Right lobe of liver (tissue), 6 donors: ENCODE results near the gene FARS2. TPM values are rescaled to one million over a fixed set of nuclear protein-coding genes. Genes with fewer than 3 reads are reported as not detected.

Experiments used
- ATAC-seq, 4 donors: fragments of 200-7000 bp; cut with Tn5 transposase; one replicate each; pipeline ENCODE4 v1.9.1; 2020; ENCODE audit warnings: mild to moderate bottlenecking in 4 of 4, moderate library complexity in 4 of 4
- DNase-seq, 3 donors: peaks; one replicate each; pipeline ENCODE4 v3.0.0-alpha.2; 2020
- H3K27ac ChIP-seq, 3 donors: fragments of 200-600 bp; one replicate each; pipeline ENCODE4 v1.8.0; 2022
- H3K27me3 ChIP-seq, 2 donors: fragments of 200-600 bp; one replicate each; pipeline ENCODE4 v1.8.0; 2022
- H3K36me3 ChIP-seq, 4 donors: fragments of 200-600 bp; sonication (generic) in 1 of 4; one replicate each; pipeline versions ENCODE4 v1.5.1 to v1.8.0; 2017 to 2022; ENCODE audit warnings: control low read depth in 1 of 4
- H3K4me1 ChIP-seq, 4 donors: fragments of 200-600 bp; sonication (generic) in 1 of 4; one replicate each; pipeline versions ENCODE4 v1.5.1 to v1.8.0; 2017 to 2022; ENCODE audit warnings: control low read depth in 1 of 4
- H3K4me3 ChIP-seq, 3 donors: fragments of 200-600 bp; one replicate each; pipeline ENCODE4 v1.8.0; 2022
- H3K9me3 ChIP-seq, 4 donors: fragments of 200-600 bp; sonication (generic) in 1 of 4; one replicate each; pipeline versions ENCODE4 v1.5.1 to v1.8.0; 2017 to 2022; ENCODE audit warnings: control low read depth in 1 of 4
- POLR2A ChIP-seq: fragments of 450-650 bp; IDR thresholded peaks from one replicate; pipeline ENCODE4 v1.6.1; 2017; ENCODE audit warnings: antibody characterized with exemption, mild to moderate bottlenecking
- WGBS: methylation state at CpG from one replicate; pipeline ENCODE4 v1.1.6; 2018; ENCODE audit warnings: low coverage, low lambda C conversion rate; ENCODE audit not compliant: insufficient coverage; ENCODE audit errors: missing lambda C conversion rate; 5-methylcytosine and 5-hydroxymethylcytosine counted together
- intact Hi-C, 2 donors: fragments of 100-400 bp; cut with DNase I; formaldehyde crosslinking; loops; one replicate each; pipeline versions ENCODE4 v1.11.2 to v1.14.1; 2022
- total RNA-seq, 6 experiments: library from RNA; depleted of rRNA in 2 of 6; stranded (reverse); fragments of >200 nt in 2 of 6; fragmentation: NEBNext Ultra II Directional in 3 of 6; extraction: Animal tissue kit (Norgen Biotek cat#: 25700) in 3 of 6; gene quantifications; one replicate each; pipeline versions ENCODE4 v1.1.0 to v1.2.4, GENCODE V29; 2016 to 2023
- TF ChIP-seq, protein P1 (sequence below), 4 donors: fragments of 200-600 bp in 3 of 4; fragments of 450-650 bp in 1 of 4; IDR thresholded peaks; one replicate each; pipeline versions ENCODE4 v1.5.1 to v1.8.0; 2016 to 2022; ENCODE audit warnings: antibody characterized with exemption in 4 of 4, mild to moderate bottlenecking in 2 of 4
- donor health status: DM: no; HTN: yes; CAD: no.
- donor health status: DM: no; HTN: no; CAD: no.
- donor health status: DM: no; HTN: no; CAD: no.
- donor health status: DM: no; HTN: yes; CAD: no.
- donor health status: DM: no; HTN: yes; CAD: no.

The FARS2 gene
- total RNA-seq, 6 experiments from 2014 or later, result 7.2 to 12.9 (median 11.7) TPM

DNA sequence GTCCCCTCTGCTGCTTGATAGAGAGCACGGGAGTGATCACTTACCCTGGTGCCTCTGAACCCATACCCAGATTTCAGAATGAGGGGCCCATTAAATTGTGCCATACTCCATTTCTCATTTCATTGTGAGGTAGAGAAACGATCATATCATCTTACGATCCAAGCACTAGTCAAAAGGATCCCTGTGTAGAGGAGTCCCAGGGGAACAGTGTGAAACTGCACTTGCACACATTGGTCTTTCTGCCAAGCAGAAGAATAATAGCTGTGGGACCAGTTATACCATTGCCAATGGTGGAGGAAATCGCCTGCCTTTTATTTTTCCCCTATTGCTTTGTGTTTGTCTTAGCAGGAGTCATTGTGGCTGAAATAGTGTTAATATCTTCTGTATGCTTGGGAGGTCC, 161.9 kb downstream of the FARS2 start:
- Histone ChIP-seq H3K4me3 (no peak overlapping the region), H3K36me3 (no peaks in the 10 kb centered on the region), H3K27ac (no peak overlapping the region), H3K27me3 (no peaks in the 10 kb centered on the region), H3K4me1 (no peaks in the 10 kb centered on the region), H3K9me3 (no peaks in the 10 kb centered on the region)
- 100% methylated on average over 4 of the region's 4 CpGs for WGBS
- intact Hi-C loops, result no loop called here
- ATAC-seq, result no peak
- TF ChIP-seq POLR2A, result no peak
- TF ChIP-seq, protein P1, sequence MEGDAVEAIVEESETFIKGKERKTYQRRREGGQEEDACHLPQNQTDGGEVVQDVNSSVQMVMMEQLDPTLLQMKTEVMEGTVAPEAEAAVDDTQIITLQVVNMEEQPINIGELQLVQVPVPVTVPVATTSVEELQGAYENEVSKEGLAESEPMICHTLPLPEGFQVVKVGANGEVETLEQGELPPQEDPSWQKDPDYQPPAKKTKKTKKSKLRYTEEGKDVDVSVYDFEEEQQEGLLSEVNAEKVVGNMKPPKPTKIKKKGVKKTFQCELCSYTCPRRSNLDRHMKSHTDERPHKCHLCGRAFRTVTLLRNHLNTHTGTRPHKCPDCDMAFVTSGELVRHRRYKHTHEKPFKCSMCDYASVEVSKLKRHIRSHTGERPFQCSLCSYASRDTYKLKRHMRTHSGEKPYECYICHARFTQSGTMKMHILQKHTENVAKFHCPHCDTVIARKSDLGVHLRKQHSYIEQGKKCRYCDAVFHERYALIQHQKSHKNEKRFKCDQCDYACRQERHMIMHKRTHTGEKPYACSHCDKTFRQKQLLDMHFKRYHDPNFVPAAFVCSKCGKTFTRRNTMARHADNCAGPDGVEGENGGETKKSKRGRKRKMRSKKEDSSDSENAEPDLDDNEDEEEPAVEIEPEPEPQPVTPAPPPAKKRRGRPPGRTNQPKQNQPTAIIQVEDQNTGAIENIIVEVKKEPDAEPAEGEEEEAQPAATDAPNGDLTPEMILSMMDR (IDR thresholded peaks at IDR 0.05), result no peak
- no peak for DNase-seq

DNA sequence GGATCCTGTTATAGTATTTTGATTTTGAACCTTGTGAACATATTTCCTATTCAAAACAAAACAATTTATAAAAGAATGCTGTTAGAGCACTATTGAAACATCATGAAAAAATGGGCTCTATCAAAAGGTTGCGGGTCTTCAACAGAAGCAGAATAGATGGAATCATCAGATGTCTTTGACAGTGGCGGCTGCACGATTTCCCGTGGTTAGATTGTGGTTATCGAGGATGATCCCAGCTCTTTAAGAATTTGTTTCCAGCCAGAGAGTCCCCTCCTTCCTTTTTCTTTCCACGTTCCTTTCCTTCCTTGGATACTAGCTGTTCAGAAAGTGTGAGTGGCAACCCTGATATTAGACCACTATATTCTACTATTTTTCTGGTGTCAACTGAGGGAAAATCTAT, 163.4 kb downstream of the FARS2 start:
- Histone ChIP-seq H3K27me3 (no peaks in the 10 kb centered on the region), H3K27ac (no peak overlapping the region), H3K9me3 (no peaks in the 10 kb centered on the region), H3K4me3 (no peak overlapping the region), H3K4me1 (no peaks in the 10 kb centered on the region), H3K36me3 (no peaks in the 10 kb centered on the region)
- intact Hi-C loops, result no loop called here
- ATAC-seq (no peak), DNase-seq (no peak)
- no peak for TF ChIP-seq POLR2A
- TF ChIP-seq, protein P1 (IDR thresholded peaks at IDR 0.05), result no peak
- 88% methylated on average over 5 of the region's 6 CpGs for WGBS

DNA sequence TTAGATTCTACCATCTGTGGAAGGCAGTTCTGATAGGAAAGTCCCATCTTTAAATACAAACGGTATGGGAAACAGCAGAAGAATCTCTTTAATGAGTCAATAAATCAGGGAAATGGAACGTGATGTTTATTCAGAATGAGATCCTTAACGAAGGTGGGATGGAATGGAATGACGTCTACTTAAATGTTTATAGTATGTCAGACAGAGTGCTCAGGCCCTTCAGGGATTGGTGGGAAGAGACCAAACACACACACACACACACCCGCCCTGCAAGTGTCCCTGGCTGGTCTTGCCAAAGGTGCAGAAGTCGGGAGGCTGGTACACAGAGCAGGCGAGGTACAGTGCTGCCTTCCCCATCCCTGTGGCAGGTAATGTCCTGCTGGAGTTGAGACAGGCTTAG, 164.0 kb downstream of the FARS2 start:
- Histone ChIP-seq H3K4me3 (no peak overlapping the region), H3K36me3 (no peaks in the 10 kb centered on the region), H3K27me3 (no peaks in the 10 kb centered on the region), H3K27ac (no peak overlapping the region), H3K9me3 (no peaks in the 10 kb centered on the region), H3K4me1 (no peaks in the 10 kb centered on the region)
- intact Hi-C loops, result no loop called here
- TF ChIP-seq, protein P1 (IDR thresholded peaks at IDR 0.05), result no peak
- no peak for TF ChIP-seq POLR2A
- ATAC-seq, result no peak
- 93% methylated on average over 5 of the region's 7 CpGs for WGBS
- no peak for DNase-seq

DNA sequence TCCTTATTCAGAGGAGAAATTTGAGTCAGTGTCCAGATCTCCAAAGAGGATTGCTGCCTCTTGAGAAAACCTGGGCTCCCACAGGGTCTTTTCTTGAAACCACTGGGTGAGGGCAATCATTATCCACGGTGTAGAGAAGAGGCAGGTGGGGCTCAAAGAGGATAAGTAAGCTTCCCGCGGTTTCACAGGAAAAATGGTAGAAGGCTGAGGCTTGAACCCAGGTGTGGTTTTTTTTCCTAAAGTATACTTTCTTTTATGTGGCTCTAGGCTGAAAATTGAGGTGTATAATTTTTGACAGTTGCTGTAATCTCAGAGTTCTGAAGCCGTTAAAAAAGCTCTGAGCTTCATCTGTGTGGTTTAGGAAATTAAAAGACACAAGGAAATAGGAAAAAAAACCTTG, 164.5 kb downstream of the FARS2 start:
- no peaks in the 10 kb centered on the region for H3K27me3 ChIP-seq
- intact Hi-C loops, result no loop called here
- TF ChIP-seq, protein P1 (IDR thresholded peaks at IDR 0.05), result no peak
- TF ChIP-seq POLR2A, result no peak
- H3K9me3 ChIP-seq, result no peaks in the 10 kb centered on the region
- DNase-seq, result no peak
- no peaks in the 10 kb centered on the region for H3K36me3 ChIP-seq
- 84% methylated on average over 3 of the region's 4 CpGs for WGBS
- H3K27ac ChIP-seq, result no peak overlapping the region
- ATAC-seq, result no peak
- H3K4me1 ChIP-seq, result no peaks in the 10 kb centered on the region
- no peak overlapping the region for H3K4me3 ChIP-seq

DNA sequence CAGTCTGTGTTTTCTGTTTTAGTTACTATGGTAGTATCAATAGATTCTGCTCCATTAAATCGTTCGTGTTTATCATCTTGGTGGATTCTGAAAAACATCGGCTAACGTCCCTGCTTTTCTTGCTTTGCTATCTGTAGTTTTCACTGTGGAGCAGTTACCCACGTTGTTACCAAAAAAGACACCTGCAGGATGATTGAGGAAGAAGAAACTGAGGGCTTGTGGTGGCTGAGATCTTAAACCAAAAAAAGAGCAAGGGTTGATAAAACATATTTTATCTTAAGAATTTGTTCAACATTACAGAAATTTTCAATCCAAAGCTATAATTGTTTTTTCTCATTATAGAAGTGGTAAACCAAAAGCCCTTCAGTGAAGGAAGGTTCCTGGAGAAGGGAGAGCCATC, 166.3 kb downstream of the FARS2 start:
- intact Hi-C loops, result no loop called here
- H3K9me3 ChIP-seq, result no peaks in the 10 kb centered on the region
- H3K4me3 ChIP-seq, result no peak overlapping the region
- ATAC-seq (no peak), DNase-seq (no peak)
- TF ChIP-seq, protein P1 (IDR thresholded peaks at IDR 0.05), result no peak
- TF ChIP-seq POLR2A, result no peak
- H3K36me3 ChIP-seq, result no peaks in the 10 kb centered on the region
- H3K27me3 ChIP-seq, result no peaks in the 10 kb centered on the region
- no peak overlapping the region for H3K27ac ChIP-seq
- no peaks in the 10 kb centered on the region for H3K4me1 ChIP-seq
- WGBS, result 62% methylated on average over 5 of the region's 5 CpGs
